GM12878 (cell line): Measurements from ENCODE around the gene OR7D2. TPM values are rescaled to one million over a fixed set of nuclear protein-coding genes. Genes with fewer than 3 reads are reported as not detected.

Source experiments
- ATAC-seq: fragments of 200-7000 bp; cut with Tn5 transposase; 3 replicates; pipeline ENCODE4 v1.9.1; 2020; ENCODE audit warnings: mild to moderate bottlenecking, moderate library complexity
- BruUV-seq: library from RNA; stranded (reverse); fragments of 400-500 nt; replicated peaks from 2 replicates; lab custom pipeline; 2021; lab: Mats Ljungman, UMichigan
- CTCF ChIA-PET: fragments of 300-600 bp; sonication (Branson Sonifier 250); formaldehyde crosslinking; extraction: SDS; loops from one replicate; lab custom pipeline; 2021; ENCODE audit warnings: inconsistent platforms; lab: Yijun Ruan, JAX
- POLR2A ChIA-PET: fragments of 350-600 bp; formaldehyde crosslinking; extraction: SDS; loops from one replicate; lab custom pipeline; 2021; ENCODE audit warnings: inconsistent platforms; lab: Charles Lee
- RAD21 ChIA-PET: fragments of 300-600 bp; sonication (Branson Sonifier 250); formaldehyde crosslinking; loops from one replicate; lab custom pipeline; 2023; ENCODE audit warnings: antibody characterized with exemption; ENCODE audit not compliant: unreplicated experiment; lab: Charles Lee
- SMC1A ChIA-PET: fragments of 300-600 bp; sonication (Branson Sonifier 250); formaldehyde crosslinking; loops from one replicate; lab custom pipeline; 2023; ENCODE audit not compliant: unreplicated experiment, uncharacterized antibody; lab: Charles Lee
- DNase-seq: peaks from one replicate; pipeline ENCODE4 v3.0.0-alpha.2; 2011; ENCODE audit warnings: low read depth, low spot score
- FAIRE-seq: peaks from 3 replicates; lab custom pipeline; 2011; peaks lifted over from hg19 to GRCh38; lab: Jason Lieb, UNC
- H2AFZ ChIP-seq: 2 replicates; pipeline ENCODE4 v1.6.0; 2011; ENCODE audit warnings: low read depth, low read length, control low read depth; ENCODE audit not compliant: control insufficient read depth
- H3K27ac ChIP-seq: 2 replicates; pipeline ENCODE4 v1.5.1; 2011; ENCODE audit warnings: control low read depth; ENCODE audit not compliant: control insufficient read depth, insufficient read depth
- H3K27me3 ChIP-seq, 2 experiments: replicated peaks in 1 of 2; 2 replicates each; pipeline versions ENCODE4 v1.6.0 to v1.6.1; 2011; ENCODE audit warnings: low read length in 1 of 2; ENCODE audit not compliant: control insufficient read depth in 2 of 2, insufficient read depth in 2 of 2
- H3K36me3 ChIP-seq, 2 experiments: 2 replicates each; pipeline ENCODE4 v1.5.1; 2011; ENCODE audit warnings: low read length in 1 of 2; ENCODE audit not compliant: control insufficient read depth in 2 of 2, insufficient read depth in 2 of 2
- H3K4me1 ChIP-seq: 2 replicates; pipeline ENCODE4 v1.6.1; 2011; ENCODE audit warnings: mild to moderate bottlenecking, low read length, moderate library complexity, mixed read lengths; ENCODE audit not compliant: control insufficient read depth, insufficient read depth
- H3K4me2 ChIP-seq: 2 replicates; pipeline ENCODE4 v1.6.0; 2011; ENCODE audit warnings: control low read depth; ENCODE audit not compliant: control insufficient read depth, insufficient read depth
- H3K4me3 ChIP-seq: fragments of 200-600 bp; sonication (generic); 2 replicates; pipeline ENCODE4 v1.5.1; 2016
- H3K79me2 ChIP-seq: 2 replicates; pipeline ENCODE4 v1.6.0; 2011; ENCODE audit warnings: low read length; ENCODE audit not compliant: control insufficient read depth, insufficient read depth
- H3K9ac ChIP-seq: 2 replicates; pipeline ENCODE4 v1.8.0; 2011; ENCODE audit warnings: low read length, control low read depth, mixed read lengths; ENCODE audit not compliant: control insufficient read depth, insufficient read depth
- H3K9me3 ChIP-seq: replicated peaks from 3 replicates; pipeline ENCODE4 v1.5.1; 2011; ENCODE audit warnings: mild to moderate bottlenecking, low read length; ENCODE audit not compliant: control insufficient read depth, insufficient read depth
- H4K20me1 ChIP-seq: 2 replicates; pipeline ENCODE4 v1.6.0; 2011; ENCODE audit not compliant: control insufficient read depth, insufficient read depth
- DPF2 ChIP-seq: fragments of 450-650 bp; IDR thresholded peaks from 2 replicates; pipeline ENCODE4 v1.6.1; 2017; ENCODE audit warnings: mild to moderate bottlenecking
- E2F4 ChIP-seq: IDR thresholded peaks from 2 replicates; pipeline ENCODE4 v1.6.1; 2012; ENCODE audit warnings: low read depth, low read length, improper control_type of control experiment
- HDAC6 ChIP-seq: fragments of 200-600 bp; sonication (generic); IDR thresholded peaks from one replicate; pipeline ENCODE4 v1.8.0; 2017; ENCODE audit warnings: antibody characterized with exemption; ENCODE audit not compliant: unreplicated experiment
- MXI1 ChIP-seq: fragments of 150-350 bp; IDR thresholded peaks from 2 replicates; pipeline ENCODE4 v1.6.1; 2011; ENCODE audit warnings: low read depth, mild to moderate bottlenecking, inconsistent platforms, low read length, improper control_type of control experiment
- NBN ChIP-seq: fragments of 450-650 bp; IDR thresholded peaks from 2 replicates; pipeline ENCODE4 v1.6.1; 2016
- POU2F2 ChIP-seq: IDR thresholded peaks from 3 replicates; pipeline ENCODE4 v1.6.1; 2011; ENCODE audit warnings: low read depth, mild to moderate bottlenecking, low read length, borderline replicate concordance
- SMAD1 ChIP-seq: fragments of 450-650 bp; IDR thresholded peaks from 2 replicates; pipeline ENCODE4 v1.6.1; 2018; ENCODE audit warnings: mild to moderate bottlenecking, low read depth; ENCODE audit not compliant: partially characterized antibody
- STAT3 ChIP-seq: IDR thresholded peaks from 2 replicates; pipeline ENCODE4 v1.6.1; 2011; ENCODE audit warnings: low read depth, low read length, improper control_type of control experiment
- YBX1 ChIP-seq: fragments of 450-650 bp; IDR thresholded peaks from 2 replicates; pipeline ENCODE4 v1.6.1; 2016; ENCODE audit warnings: antibody characterized with exemption
- ZNF207 ChIP-seq: fragments of 450-650 bp; IDR thresholded peaks from 2 replicates; pipeline ENCODE4 v1.6.1; 2014; ENCODE audit warnings: antibody characterized with exemption, mild to moderate bottlenecking, borderline replicate concordance
- WGBS: methylation state at CpG from one replicate; pipeline ENCODE4 v1.1.6; 2016; ENCODE audit warnings: low lambda C conversion rate; ENCODE audit not compliant: insufficient replicate concordance, insufficient coverage; ENCODE audit errors: missing lambda C conversion rate; 5-methylcytosine and 5-hydroxymethylcytosine counted together
- in situ Hi-C: fragments of 300-500 bp; cut with MboI; formaldehyde crosslinking; loops from 9 replicates; pipeline ENCODE4 v1.14.3; 2018; ENCODE audit warnings: mixed read lengths
- intact Hi-C: fragments of 100-400 bp; cut with micrococcal nuclease; formaldehyde crosslinking; loops from one replicate; pipeline ENCODE4 v1.14.2; 2022; ENCODE audit not compliant: unreplicated experiment
- polyA plus RNA-seq, 11 experiments: library from polyadenylated mRNA; depleted of rRNA in 4 of 11; unstranded in 6 of 11; stranded (reverse) in 5 of 11; fragments of >200 nt; fragmentation: Nextera tagmentation in 4 of 11; fragmentation: Illumina TruSeq in 1 of 11; extraction: Ambion mirVana in 4 of 11; extraction: Trizol in 1 of 11; gene quantifications; 1 replicate in 1 of 11; 2 replicates in 10 of 11; pipeline versions ENCODE4 v1.2.1 to v1.2.3, GENCODE V29; 2011 to 2016; ENCODE audit warnings: inconsistent platforms in 2 of 11, missing spikeins in 2 of 11, low read depth in 1 of 11
- total RNA-seq, 4 experiments: library from RNA; depleted of rRNA in 3 of 4; stranded (reverse); fragments of >200 nt in 3 of 4; fragmentation: Illumina TruSeq in 1 of 4; extraction: Trizol in 1 of 4; gene quantifications; 2 replicates each; pipeline versions ENCODE4 v1.2.1 to v1.2.3, GENCODE V29; 2013 to 2021
- TF ChIP-seq, protein P1 (sequence below): fragments of 150-350 bp; IDR thresholded peaks from 2 replicates; pipeline ENCODE4 v1.6.1; 2016; ENCODE audit warnings: low read depth, low read length

OR7D2 gene
- total and polyA plus RNA-seq, 10 of the 15 experiments (the other 5 are each of a cell fraction or from before 2014, with no cell fraction given), result 0.04 TPM; not detected in 9

DNA sequence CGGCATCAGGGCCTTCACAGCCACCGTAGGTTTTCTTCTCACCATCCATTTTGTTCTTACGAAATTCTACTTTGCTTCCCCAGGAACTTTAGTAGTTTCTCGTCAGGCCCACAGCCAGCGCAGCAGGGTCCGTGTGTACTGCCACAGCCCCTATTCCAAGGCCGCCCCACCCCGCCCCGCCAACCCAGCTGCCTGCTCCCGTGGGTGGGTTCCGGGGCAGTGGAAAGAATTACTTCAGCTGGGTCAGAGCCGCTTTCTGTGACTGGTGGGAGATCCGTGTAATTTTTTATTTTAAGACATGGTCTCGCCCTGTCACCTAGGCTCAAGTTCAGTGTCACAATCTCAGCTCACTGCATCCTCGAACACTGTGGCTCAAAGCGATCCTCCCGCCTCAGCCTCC lies 4.2 kb downstream of the OR7D2 start:
- ChIA-PET SMC1A (no interaction called here), POLR2A (no interaction called here), CTCF (no interaction called here), RAD21 (no interaction called here)
- Histone ChIP-seq H3K9ac (no peak overlapping the region), H3K4me2 (no peak overlapping the region), H2AFZ (no peak overlapping the region), H3K27ac (no peak overlapping the region), H3K79me2 (no peaks in the 10 kb centered on the region), H3K4me3 (no peak overlapping the region), H3K9me3 (no peaks in the 10 kb centered on the region; the same call in 2 of the 3 replicates), H3K27me3 (no peaks in the 10 kb centered on the region), H4K20me1 (no peaks in the 10 kb centered on the region), H3K36me3 (no peaks in the 10 kb centered on the region), H3K4me1 (no peaks in the 10 kb centered on the region)
- in situ Hi-C loops (no loop called here), intact Hi-C loops (no loop called here)
- no peak for FAIRE-seq
- TF ChIP-seq MXI1, result no peak
- no peak for TF ChIP-seq YBX1
- no peak for TF ChIP-seq HDAC6
- TF ChIP-seq, protein P1, sequence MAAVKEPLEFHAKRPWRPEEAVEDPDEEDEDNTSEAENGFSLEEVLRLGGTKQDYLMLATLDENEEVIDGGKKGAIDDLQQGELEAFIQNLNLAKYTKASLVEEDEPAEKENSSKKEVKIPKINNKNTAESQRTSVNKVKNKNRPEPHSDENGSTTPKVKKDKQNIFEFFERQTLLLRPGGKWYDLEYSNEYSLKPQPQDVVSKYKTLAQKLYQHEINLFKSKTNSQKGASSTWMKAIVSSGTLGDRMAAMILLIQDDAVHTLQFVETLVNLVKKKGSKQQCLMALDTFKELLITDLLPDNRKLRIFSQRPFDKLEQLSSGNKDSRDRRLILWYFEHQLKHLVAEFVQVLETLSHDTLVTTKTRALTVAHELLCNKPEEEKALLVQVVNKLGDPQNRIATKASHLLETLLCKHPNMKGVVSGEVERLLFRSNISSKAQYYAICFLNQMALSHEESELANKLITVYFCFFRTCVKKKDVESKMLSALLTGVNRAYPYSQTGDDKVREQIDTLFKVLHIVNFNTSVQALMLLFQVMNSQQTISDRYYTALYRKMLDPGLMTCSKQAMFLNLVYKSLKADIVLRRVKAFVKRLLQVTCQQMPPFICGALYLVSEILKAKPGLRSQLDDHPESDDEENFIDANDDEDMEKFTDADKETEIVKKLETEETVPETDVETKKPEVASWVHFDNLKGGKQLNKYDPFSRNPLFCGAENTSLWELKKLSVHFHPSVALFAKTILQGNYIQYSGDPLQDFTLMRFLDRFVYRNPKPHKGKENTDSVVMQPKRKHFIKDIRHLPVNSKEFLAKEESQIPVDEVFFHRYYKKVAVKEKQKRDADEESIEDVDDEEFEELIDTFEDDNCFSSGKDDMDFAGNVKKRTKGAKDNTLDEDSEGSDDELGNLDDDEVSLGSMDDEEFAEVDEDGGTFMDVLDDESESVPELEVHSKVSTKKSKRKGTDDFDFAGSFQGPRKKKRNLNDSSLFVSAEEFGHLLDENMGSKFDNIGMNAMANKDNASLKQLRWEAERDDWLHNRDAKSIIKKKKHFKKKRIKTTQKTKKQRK, result no peak
- TF ChIP-seq NBN, result no peak
- TF ChIP-seq DPF2, result no peak
- TF ChIP-seq E2F4, result no peak
- TF ChIP-seq STAT3, result no peak
- no peak for TF ChIP-seq ZNF207
- no peak for TF ChIP-seq POU2F2
- no peak for TF ChIP-seq SMAD1
- no peak for DNase-seq
- no peak for ATAC-seq
- 60% methylated on average over 15 of the region's 17 CpGs for WGBS
- no TSS peak for BruUV-seq
